Activated CD4-positive, alpha-beta T cell treated with anti-CD3 and anti-CD28 coated beads, Interleukin-2, amount 50 U/mL, for 4 hours (primary cell): ENCODE measurements around the gene RGS6.

Source experiments
- DNase-seq, 2 experiments: peaks; one replicate each; pipeline ENCODE4 v3.0.0-alpha.2; 2020

RGS6 gene

GRCh38 chr14:72169521-72169920, 237.3 kb downstream of the RGS6 start:
- DNase-seq = no peak

- no peak for DNase-seq
These were observed 239.8 kb downstream of the RGS6 start for GRCh38 chr14:72172049-72172448.

- no peak for DNase-seq
These were observed 240.4 kb downstream of the RGS6 start for GRCh38 chr14:72172597-72172996.

- no peak for DNase-seq
These were observed 240.9 kb downstream of the RGS6 start for GRCh38 chr14:72173038-72173720.

GRCh38 chr14:72177251-72177650, 245.0 kb downstream of the RGS6 start:
- no peak for DNase-seq

GRCh38 chr14:72178517-72178916, 246.3 kb downstream of the RGS6 start:
- no peak for DNase-seq

- no peak for DNase-seq
These were observed 250.6 kb downstream of the RGS6 start for GRCh38 chr14:72182708-72183432.

- no peak for DNase-seq
These were observed 251.4 kb downstream of the RGS6 start for GRCh38 chr14:72183631-72184030.

- no peak for DNase-seq
These were observed 254.3 kb downstream of the RGS6 start for GRCh38 chr14:72186523-72186922.

- no peak for DNase-seq
These were observed 264.2 kb downstream of the RGS6 start for GRCh38 chr14:72196237-72197015.

- DNase-seq = no peak
These were observed 269.4 kb downstream of the RGS6 start for GRCh38 chr14:72201645-72202044.

- no peak for DNase-seq
These were observed 281.2 kb downstream of the RGS6 start for GRCh38 chr14:72213424-72213823.

GRCh38 chr14:72215080-72215479, 282.9 kb downstream of the RGS6 start:
- DNase-seq = no peak

GRCh38 chr14:72217135-72217534, 284.9 kb downstream of the RGS6 start:
- DNase-seq = no peak

GRCh38 chr14:72222046-72222445, 289.8 kb downstream of the RGS6 start:
- no peak for DNase-seq

GRCh38 chr14:72236629-72237028, 304.4 kb downstream of the RGS6 start:
- DNase-seq = no peak

- no peak for DNase-seq
These were observed 305.8 kb downstream of the RGS6 start for GRCh38 chr14:72237722-72238666.

- DNase-seq = no peak
These were observed 311.4 kb downstream of the RGS6 start for GRCh38 chr14:72243309-72244293.

GRCh38 chr14:72247896-72248465, 315.8 kb downstream of the RGS6 start:
- DNase-seq = no peak

- DNase-seq = no peak
These were observed 321.3 kb downstream of the RGS6 start for GRCh38 chr14:72253503-72253902.
